SK-N-SH (cell line): ENCODE data around the gene FMN1.

Experiments used
- GATA2 ChIP-seq: sonication (generic); formaldehyde crosslinking; IDR thresholded peaks from 2 replicates; pipeline ENCODE4 v1.5.0; 2020; ENCODE audit warnings: mild to moderate bottlenecking, missing genetic modification reagents
- ZBTB33 ChIP-seq: IDR thresholded peaks from 2 replicates; pipeline ENCODE4 v1.4.0; 2012; ENCODE audit warnings: low read depth, borderline replicate concordance
- TF ChIP-seq, protein P1 (sequence below): fragments of 200-600 bp; sonication (generic); IDR thresholded peaks from 2 replicates; pipeline ENCODE4 v1.6.1; 2017; ENCODE audit warnings: antibody characterized with exemption, mild to moderate bottlenecking, moderate library complexity

DNA sequence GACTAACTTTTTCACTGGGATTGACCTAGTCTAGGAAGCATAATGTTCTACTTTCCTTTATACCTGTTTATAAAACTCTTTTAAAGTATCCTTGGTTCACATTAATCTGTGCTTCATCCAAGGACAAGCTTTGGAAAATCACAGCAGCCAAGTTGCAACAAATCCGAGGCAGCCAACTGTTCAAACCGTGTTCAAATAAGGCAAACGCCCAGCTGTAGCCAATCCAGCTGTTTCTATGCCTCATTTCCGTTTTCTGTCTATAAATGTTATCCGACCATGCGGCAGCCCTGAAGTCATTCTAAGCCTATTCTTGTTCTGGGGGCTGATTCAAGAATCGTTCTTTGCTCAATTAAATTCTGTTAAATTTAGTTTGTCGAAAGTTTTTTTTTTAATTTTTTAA lies 78.3 kb downstream of the FMN1 start:
- no peak for TF ChIP-seq GATA2 (CRISPR knock-in tag)
- TF ChIP-seq, protein P1, sequence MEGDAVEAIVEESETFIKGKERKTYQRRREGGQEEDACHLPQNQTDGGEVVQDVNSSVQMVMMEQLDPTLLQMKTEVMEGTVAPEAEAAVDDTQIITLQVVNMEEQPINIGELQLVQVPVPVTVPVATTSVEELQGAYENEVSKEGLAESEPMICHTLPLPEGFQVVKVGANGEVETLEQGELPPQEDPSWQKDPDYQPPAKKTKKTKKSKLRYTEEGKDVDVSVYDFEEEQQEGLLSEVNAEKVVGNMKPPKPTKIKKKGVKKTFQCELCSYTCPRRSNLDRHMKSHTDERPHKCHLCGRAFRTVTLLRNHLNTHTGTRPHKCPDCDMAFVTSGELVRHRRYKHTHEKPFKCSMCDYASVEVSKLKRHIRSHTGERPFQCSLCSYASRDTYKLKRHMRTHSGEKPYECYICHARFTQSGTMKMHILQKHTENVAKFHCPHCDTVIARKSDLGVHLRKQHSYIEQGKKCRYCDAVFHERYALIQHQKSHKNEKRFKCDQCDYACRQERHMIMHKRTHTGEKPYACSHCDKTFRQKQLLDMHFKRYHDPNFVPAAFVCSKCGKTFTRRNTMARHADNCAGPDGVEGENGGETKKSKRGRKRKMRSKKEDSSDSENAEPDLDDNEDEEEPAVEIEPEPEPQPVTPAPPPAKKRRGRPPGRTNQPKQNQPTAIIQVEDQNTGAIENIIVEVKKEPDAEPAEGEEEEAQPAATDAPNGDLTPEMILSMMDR: no peak
- no peak for TF ChIP-seq ZBTB33
